Tibial artery (tissue), 4 donors: ENCODE results near the gene CNPY1.
A peak's percentile ranks its signal among the peaks of the same experiment; 100 is the strongest.

Experiments used
- DNase-seq, 2 donors: peaks; one replicate each; pipeline ENCODE4 v3.0.0-alpha.2; 2019
- H3K27ac ChIP-seq, 2 donors: fragments of 200-600 bp; sonication (generic) in 1 of 2; 1 replicate in 1 of 2; 2 replicates in 1 of 2; pipeline ENCODE4 v1.5.1; 2018 to 2019; ENCODE audit warnings: mild to moderate bottlenecking in 1 of 2
- H3K27me3 ChIP-seq, 2 donors: fragments of 200-600 bp; sonication (generic) in 1 of 2; one replicate each; pipeline versions ENCODE4 v1.5.1 to v1.6.0; 2016 to 2019
- H3K36me3 ChIP-seq, 3 donors: fragments of 200-600 bp; sonication (generic) in 2 of 3; one replicate each; pipeline ENCODE4 v1.5.1; 2016 to 2019; ENCODE audit warnings: mild to moderate bottlenecking in 2 of 3
- H3K4me1 ChIP-seq, 4 donors: fragments of 200-600 bp; sonication (generic) in 2 of 4; 1 replicate in 3 of 4; 2 replicates in 1 of 4; pipeline ENCODE4 v1.5.1; 2016 to 2019
- H3K4me3 ChIP-seq, 2 donors: fragments of 200-600 bp; sonication (generic) in 1 of 2; 1 replicate in 1 of 2; 2 replicates in 1 of 2; pipeline ENCODE4 v1.5.1; 2018 to 2019; ENCODE audit warnings: mild to moderate bottlenecking in 2 of 2
- H3K9me3 ChIP-seq, 3 donors: fragments of 200-600 bp; sonication (generic) in 1 of 3; one replicate each; pipeline ENCODE4 v1.5.1; 2016 to 2019
- intact Hi-C: fragments of 100-400 bp; cut with DNase I; formaldehyde crosslinking; loops from one replicate; pipeline ENCODE4 v1.15.0; 2023; ENCODE audit warnings: low total_unique reads
- TF ChIP-seq, protein P1 (sequence below), 2 experiments: fragments of 200-600 bp in 1 of 2; fragments of 450-650 bp in 1 of 2; IDR thresholded peaks; one replicate each; pipeline ENCODE4 v1.5.1; 2017 to 2019; ENCODE audit warnings: antibody characterized with exemption in 2 of 2, mild to moderate bottlenecking in 1 of 2, moderate library complexity in 1 of 2

The CNPY1 gene

DNA sequence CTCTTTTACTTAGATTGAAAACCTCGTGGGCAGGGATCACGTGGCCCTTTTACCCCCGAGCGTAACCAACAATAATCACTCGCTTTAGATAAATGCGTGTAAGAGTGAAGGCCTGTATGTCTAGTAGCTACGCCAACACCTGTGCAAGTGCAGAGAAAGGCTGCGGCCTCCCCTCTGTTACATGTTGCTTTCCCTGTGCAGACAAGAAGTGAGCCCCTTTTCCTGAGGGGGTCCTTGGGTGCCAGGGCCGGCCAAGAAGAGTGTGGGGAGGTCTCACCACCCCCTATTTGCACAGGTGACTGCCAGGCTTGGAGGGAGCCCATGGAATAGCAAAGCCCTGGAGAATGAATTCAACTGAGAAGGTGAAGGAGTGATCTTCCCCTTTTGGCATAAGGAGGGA lies 35.6 kb upstream of the CNPY1 start:
- Histone ChIP-seq H3K36me3 (no peaks in the 10 kb centered on the region), H3K27me3 (peaks cover 0 to 37% of the 10 kb centered on the region in 2 donors), H3K27ac (no peak overlapping the region), H3K4me3 (no peak overlapping the region), H3K9me3 (no peaks in the 10 kb centered on the region), H3K4me1 (peaks cover 0 to 10% (median 4%) of the 10 kb centered on the region in 4 donors)
- peak in 1 of 2 donors; percentile 10 for DNase-seq
- TF ChIP-seq, protein P1, sequence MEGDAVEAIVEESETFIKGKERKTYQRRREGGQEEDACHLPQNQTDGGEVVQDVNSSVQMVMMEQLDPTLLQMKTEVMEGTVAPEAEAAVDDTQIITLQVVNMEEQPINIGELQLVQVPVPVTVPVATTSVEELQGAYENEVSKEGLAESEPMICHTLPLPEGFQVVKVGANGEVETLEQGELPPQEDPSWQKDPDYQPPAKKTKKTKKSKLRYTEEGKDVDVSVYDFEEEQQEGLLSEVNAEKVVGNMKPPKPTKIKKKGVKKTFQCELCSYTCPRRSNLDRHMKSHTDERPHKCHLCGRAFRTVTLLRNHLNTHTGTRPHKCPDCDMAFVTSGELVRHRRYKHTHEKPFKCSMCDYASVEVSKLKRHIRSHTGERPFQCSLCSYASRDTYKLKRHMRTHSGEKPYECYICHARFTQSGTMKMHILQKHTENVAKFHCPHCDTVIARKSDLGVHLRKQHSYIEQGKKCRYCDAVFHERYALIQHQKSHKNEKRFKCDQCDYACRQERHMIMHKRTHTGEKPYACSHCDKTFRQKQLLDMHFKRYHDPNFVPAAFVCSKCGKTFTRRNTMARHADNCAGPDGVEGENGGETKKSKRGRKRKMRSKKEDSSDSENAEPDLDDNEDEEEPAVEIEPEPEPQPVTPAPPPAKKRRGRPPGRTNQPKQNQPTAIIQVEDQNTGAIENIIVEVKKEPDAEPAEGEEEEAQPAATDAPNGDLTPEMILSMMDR (IDR thresholded peaks at IDR 0.05): no peak
- intact Hi-C loops: no loop called here

DNA sequence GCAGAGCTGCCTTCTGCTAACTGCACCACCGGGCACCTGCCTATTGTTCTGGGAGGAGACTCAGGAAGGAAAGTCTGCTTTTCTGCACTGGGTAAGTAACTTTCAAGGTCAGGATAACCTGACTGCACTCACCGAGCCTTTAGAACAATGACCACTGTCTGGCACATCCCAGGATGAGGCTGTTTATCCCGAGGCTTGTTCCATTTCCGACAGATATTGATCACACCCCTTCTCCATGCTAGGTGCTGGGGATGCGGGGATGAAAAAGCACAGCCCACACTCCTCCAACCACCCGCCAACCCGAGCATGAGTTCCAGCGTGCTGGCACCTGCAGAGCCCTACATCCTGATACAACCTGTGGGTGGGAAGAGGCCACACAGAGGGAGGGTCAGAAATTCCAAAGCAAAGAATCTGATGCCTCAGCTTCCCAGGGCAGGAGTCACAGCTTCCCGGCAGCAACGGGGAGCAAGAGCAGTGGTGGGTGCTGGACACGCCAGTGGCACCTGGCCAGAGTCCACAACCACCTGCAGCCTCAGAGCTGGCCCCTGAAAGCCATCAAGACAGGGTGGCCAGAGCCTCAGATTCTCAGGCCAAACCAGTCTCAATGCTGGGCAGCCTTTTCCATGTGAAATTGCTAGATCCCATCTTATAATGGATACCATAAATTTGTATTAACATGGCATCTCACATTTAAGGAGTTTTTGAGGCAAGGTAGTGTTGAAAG lies 34.9 kb upstream of the CNPY1 start:
- Histone ChIP-seq H3K9me3 (no peaks in the 10 kb centered on the region), H3K36me3 (no peaks in the 10 kb centered on the region), H3K4me1 (peaks cover 0 to 10% (median 4%) of the 10 kb centered on the region in 4 donors), H3K4me3 (no peak overlapping the region), H3K27me3 (peaks cover 0 to 40% of the 10 kb centered on the region in 2 donors), H3K27ac (no peak overlapping the region)
- TF ChIP-seq, protein P1 (IDR thresholded peaks at IDR 0.05): no peak
- intact Hi-C loops: no loop called here
- peak in 1 of 2 donors; percentile 48 for DNase-seq

DNA sequence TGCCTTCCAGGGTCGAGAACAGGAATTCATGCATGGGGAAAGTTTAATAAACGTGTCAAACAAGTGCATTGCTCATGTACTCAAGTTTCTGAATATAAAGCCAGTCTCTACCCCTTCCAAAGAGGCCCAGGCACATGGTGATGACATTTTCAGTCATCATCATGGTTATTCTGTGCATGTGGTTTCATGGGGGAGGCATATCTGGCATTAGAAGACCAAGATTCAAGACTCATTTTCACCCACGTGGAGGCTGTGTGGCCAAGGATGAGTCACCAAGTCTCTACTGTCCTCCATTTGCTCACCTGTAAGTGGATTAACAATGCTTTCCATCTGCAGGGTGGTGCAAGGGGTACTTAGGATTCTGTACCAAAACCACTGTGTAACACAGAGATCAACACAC lies 34.0 kb upstream of the CNPY1 start:
- no peak overlapping the region for H3K27ac ChIP-seq
- H3K27me3 ChIP-seq: peaks cover 0 to 43% of the 10 kb centered on the region in 2 donors
- intact Hi-C loops: no loop called here
- no peak for DNase-seq
- no peaks in the 10 kb centered on the region for H3K9me3 ChIP-seq
- peaks cover 0 to 10% (median 4%) of the 10 kb centered on the region in 4 donors for H3K4me1 ChIP-seq
- H3K36me3 ChIP-seq: no peaks in the 10 kb centered on the region
- TF ChIP-seq, protein P1 (IDR thresholded peaks at IDR 0.05): no peak
- H3K4me3 ChIP-seq: no peak overlapping the region

DNA sequence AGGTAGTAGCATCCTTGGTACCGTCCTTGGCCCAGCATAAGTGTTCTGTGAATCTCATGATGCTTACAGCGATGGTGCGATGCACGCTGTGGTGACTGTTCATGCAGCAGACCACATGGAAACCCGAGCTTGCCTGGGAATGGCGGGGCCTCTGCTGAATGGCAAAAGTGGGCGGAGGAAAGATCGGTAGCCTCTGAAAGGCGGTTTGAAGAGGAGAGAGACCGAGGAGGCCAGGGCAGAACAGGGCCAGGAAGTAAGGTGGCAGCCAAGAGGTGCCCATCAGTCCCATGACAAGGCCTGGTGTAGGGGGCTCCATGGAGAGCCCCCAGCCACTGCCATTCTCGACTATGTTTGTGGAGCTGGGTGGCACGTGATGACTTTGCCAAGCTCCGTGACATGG lies 33.2 kb upstream of the CNPY1 start:
- Histone ChIP-seq H3K9me3 (no peaks in the 10 kb centered on the region), H3K27ac (no peak overlapping the region), H3K4me1 (peaks cover 0 to 4% (median under 1%) of the 10 kb centered on the region in 4 donors), H3K4me3 (no peak overlapping the region), H3K36me3 (no peaks in the 10 kb centered on the region), H3K27me3 (peaks cover 0 to 43% of the 10 kb centered on the region in 2 donors)
- TF ChIP-seq, protein P1 (IDR thresholded peaks at IDR 0.05): no peak
- peak in 1 of 2 donors; percentile 44 for DNase-seq
- intact Hi-C loops: no loop called here

DNA sequence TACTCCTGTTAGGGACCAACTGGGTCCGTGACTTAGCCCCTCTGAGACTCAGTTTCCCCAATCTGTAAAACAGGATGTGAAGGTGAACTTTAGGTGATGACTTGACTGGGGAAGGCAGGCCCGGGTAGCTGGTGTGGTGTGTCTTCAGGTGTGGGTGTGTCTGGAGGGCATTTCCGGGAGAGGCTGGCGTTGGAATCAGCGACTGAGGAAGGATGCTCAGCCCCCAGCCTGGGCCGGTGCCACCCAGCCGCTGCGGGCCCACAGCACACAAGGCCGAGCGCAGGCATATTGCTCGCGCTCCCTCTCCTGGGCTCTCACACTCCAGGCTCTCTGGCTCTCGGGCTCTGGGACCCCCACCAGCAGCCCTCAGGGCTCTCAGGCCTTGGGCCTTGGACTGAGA lies 31.7 kb upstream of the CNPY1 start:
- no peaks in the 10 kb centered on the region for H3K9me3 ChIP-seq

More for the DNA sequence above, 31.7 kb upstream of the CNPY1 start:
- Histone ChIP-seq H3K4me3 (no peak overlapping the region), H3K4me1 (no peaks in the 10 kb centered on the region), H3K27ac (no peak overlapping the region), H3K36me3 (no peaks in the 10 kb centered on the region), H3K27me3 (peaks cover 0 to 43% of the 10 kb centered on the region in 2 donors)
- TF ChIP-seq, protein P1 (IDR thresholded peaks at IDR 0.05): no peak
- peak in 1 of 2 donors; percentile 37 for DNase-seq
- intact Hi-C loops: no loop called here
